HEK293 (cell line): ENCODE measurements around the gene CCNYL1.

Experiments used
- CTCF ChIA-PET: fragments of 350-600 bp; formaldehyde crosslinking; extraction: SDS; loops from one replicate; lab custom pipeline; 2021; ENCODE audit warnings: antibody characterized with exemption; lab: Yijun Ruan, JAX
- POLR2A ChIA-PET: fragments of 300-600 bp; formaldehyde crosslinking; extraction: SDS; loops from one replicate; lab custom pipeline; 2020; ENCODE audit warnings: antibody characterized with exemption, inconsistent platforms; lab: Yijun Ruan, JAX
- H3K27ac ChIP-seq: fragments of 200-500 bp; sonication (Bioruptor generic); 2 replicates; pipeline ENCODE4 v1.5.1; 2014; ENCODE audit warnings: low read depth, low read length, control low read depth, inconsistent platforms; ENCODE audit errors: extremely low read depth
- H3K36me3 ChIP-seq, 2 experiments: fragments of 200-500 bp in 1 of 2; sonication (Bioruptor generic) in 1 of 2; 1 replicate in 1 of 2; 2 replicates in 1 of 2; pipeline ENCODE4 v1.5.1; 2014 to 2017; ENCODE audit warnings: inconsistent platforms in 2 of 2, low read length in 2 of 2; ENCODE audit not compliant: control insufficient read depth in 2 of 2, insufficient read depth in 1 of 2
- H3K4me1 ChIP-seq: fragments of 200-500 bp; sonication (Bioruptor generic); 2 replicates; pipeline ENCODE4 v1.5.1; 2014; ENCODE audit warnings: mild to moderate bottlenecking, low read length, inconsistent platforms; ENCODE audit not compliant: control insufficient read depth, insufficient read depth
- H3K4me3 ChIP-seq: 2 replicates; pipeline ENCODE4 v1.5.1; 2011; ENCODE audit warnings: low read depth, mild to moderate bottlenecking, control low read depth, low read length, moderate library complexity
- H3K9me3 ChIP-seq: fragments of 200-500 bp; sonication (Bioruptor generic); 2 replicates; pipeline ENCODE4 v1.5.1; 2014; ENCODE audit warnings: low read depth, low read length, inconsistent platforms; ENCODE audit not compliant: control insufficient read depth, insufficient read depth
- KLF10 ChIP-seq: fragments of 450-650 bp; IDR thresholded peaks from 2 replicates; pipeline ENCODE4 v1.5.1; 2018; ENCODE audit warnings: missing biosample characterization, mild to moderate bottlenecking, missing genetic modification characterization
- KLF7 ChIP-seq: fragments of 450-650 bp; formaldehyde crosslinking; IDR thresholded peaks from 2 replicates; pipeline ENCODE4 v1.5.1; 2016; ENCODE audit warnings: missing biosample characterization, missing genetic modification characterization, borderline replicate concordance
- YY1 ChIP-seq: fragments of 450-650 bp; formaldehyde crosslinking; IDR thresholded peaks from 2 replicates; pipeline ENCODE4 v1.5.1; 2018; ENCODE audit warnings: missing biosample characterization, missing genetic modification characterization
- ZFHX2 ChIP-seq: fragments of 450-650 bp; formaldehyde crosslinking; conservative IDR thresholded peaks from 2 replicates; pipeline ENCODE4 v1.5.1; 2016; ENCODE audit warnings: missing biosample characterization, missing genetic modification characterization
- ZFP37 ChIP-seq: fragments of 450-650 bp; formaldehyde crosslinking; IDR thresholded peaks from 2 replicates; pipeline ENCODE4 v1.5.1; 2016; ENCODE audit warnings: missing biosample characterization, missing genetic modification characterization
- ZNF112 ChIP-seq: fragments of 450-650 bp; formaldehyde crosslinking; IDR thresholded peaks from 2 replicates; pipeline ENCODE4 v1.5.0; 2017; ENCODE audit warnings: missing biosample characterization, missing genetic modification characterization
- ZNF114 ChIP-seq: fragments of 450-650 bp; formaldehyde crosslinking; IDR thresholded peaks from 2 replicates; pipeline ENCODE4 v1.5.0; 2017; ENCODE audit warnings: missing biosample characterization, missing genetic modification characterization
- ZNF140 ChIP-seq: fragments of 450-650 bp; formaldehyde crosslinking; IDR thresholded peaks from 2 replicates; pipeline ENCODE4 v1.5.1; 2016; ENCODE audit warnings: missing biosample characterization, missing genetic modification characterization
- ZNF146 ChIP-seq: fragments of 450-650 bp; formaldehyde crosslinking; IDR thresholded peaks from 2 replicates; pipeline ENCODE4 v1.5.1; 2016; ENCODE audit warnings: missing biosample characterization, missing genetic modification characterization
- ZNF239 ChIP-seq: fragments of 450-650 bp; formaldehyde crosslinking; IDR thresholded peaks from 2 replicates; pipeline ENCODE4 v1.5.1; 2016; ENCODE audit warnings: missing biosample characterization, missing genetic modification characterization
- ZNF341 ChIP-seq: fragments of 450-650 bp; formaldehyde crosslinking; IDR thresholded peaks from 2 replicates; pipeline ENCODE4; 2016; ENCODE audit warnings: low read depth, missing biosample characterization, missing genetic modification characterization
- ZNF423 ChIP-seq: fragments of 450-650 bp; formaldehyde crosslinking; IDR thresholded peaks from 2 replicates; pipeline ENCODE4 v1.5.1; 2016; ENCODE audit warnings: missing biosample characterization, missing genetic modification characterization
- ZNF48 ChIP-seq: fragments of 450-650 bp; formaldehyde crosslinking; IDR thresholded peaks from 2 replicates; pipeline ENCODE4 v1.5.1; 2016; ENCODE audit warnings: missing biosample characterization, missing genetic modification characterization
- ZNF701 ChIP-seq: fragments of 450-650 bp; formaldehyde crosslinking; IDR thresholded peaks from 2 replicates; pipeline ENCODE4 v1.5.1; 2016; ENCODE audit warnings: missing biosample characterization, missing genetic modification characterization
- ZNF768 ChIP-seq: fragments of 450-650 bp; formaldehyde crosslinking; IDR thresholded peaks from 2 replicates; pipeline ENCODE4 v1.5.1; 2018; ENCODE audit warnings: missing biosample characterization, mild to moderate bottlenecking, missing genetic modification characterization
- ZNF776 ChIP-seq: fragments of 450-650 bp; formaldehyde crosslinking; IDR thresholded peaks from 2 replicates; pipeline ENCODE4 v1.5.0; 2017; ENCODE audit warnings: missing biosample characterization, missing genetic modification characterization, borderline replicate concordance
- ZNF785 ChIP-seq: fragments of 450-650 bp; formaldehyde crosslinking; IDR thresholded peaks from 2 replicates; pipeline ENCODE4 v1.5.1; 2016; ENCODE audit warnings: missing biosample characterization, missing genetic modification characterization
- ZNF792 ChIP-seq: fragments of 450-650 bp; formaldehyde crosslinking; IDR thresholded peaks from 2 replicates; pipeline ENCODE4 v1.5.1; 2016; ENCODE audit warnings: missing biosample characterization, missing genetic modification characterization
- ZSCAN30 ChIP-seq: fragments of 450-650 bp; IDR thresholded peaks from 2 replicates; pipeline ENCODE4 v1.5.1; 2018; ENCODE audit warnings: missing biosample characterization, mild to moderate bottlenecking, missing genetic modification characterization, moderate library complexity
- TF ChIP-seq, protein P1 (sequence below): fragments of 450-650 bp; formaldehyde crosslinking; IDR thresholded peaks from 2 replicates; pipeline ENCODE4 v1.5.1; 2016; ENCODE audit warnings: missing biosample characterization, missing genetic modification characterization, borderline replicate concordance
- TF ChIP-seq, protein P2 (sequence below): fragments of 450-650 bp; formaldehyde crosslinking; IDR thresholded peaks from 2 replicates; pipeline ENCODE4 v1.5.1; 2017; ENCODE audit warnings: missing biosample characterization, missing genetic modification characterization
- TF ChIP-seq, protein P3 (sequence below): sonication (generic); formaldehyde crosslinking; IDR thresholded peaks from 2 replicates; pipeline ENCODE4 v1.8.1; 2022; ENCODE audit warnings: mild to moderate bottlenecking, moderate library complexity, missing genetic modification reagents
- TF ChIP-seq, protein P4 (sequence below): fragments of 450-650 bp; formaldehyde crosslinking; IDR thresholded peaks from 2 replicates; pipeline ENCODE4 v1.5.1; 2016; ENCODE audit warnings: missing biosample characterization, missing genetic modification characterization
- TF ChIP-seq, protein P5 (sequence below): fragments of 450-650 bp; IDR thresholded peaks from 2 replicates; pipeline ENCODE4 v1.5.1; 2018; ENCODE audit warnings: missing biosample characterization, mild to moderate bottlenecking, missing genetic modification characterization

The CCNYL1 gene

DNA sequence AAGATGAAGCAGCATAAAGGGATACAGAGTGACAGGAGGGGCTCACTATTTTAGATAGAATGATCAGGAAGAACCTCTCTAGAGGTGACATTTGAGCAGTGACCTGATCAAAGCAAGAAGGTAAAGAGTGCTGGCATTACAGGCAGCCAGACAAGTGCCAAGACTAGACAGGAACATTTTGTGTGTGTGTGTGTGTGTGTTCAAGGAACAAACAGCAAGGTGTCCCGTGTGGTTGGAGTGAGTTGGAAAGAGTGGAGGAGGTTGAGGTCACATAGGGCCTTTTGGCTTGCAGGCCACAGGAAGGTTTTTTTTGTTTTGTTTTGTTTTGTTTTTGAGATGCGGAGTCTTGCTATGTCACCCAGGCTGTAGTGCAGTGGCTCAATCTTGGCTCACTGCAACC lies 32.6 kb downstream of the CCNYL1 start:
- ChIA-PET CTCF (interaction anchor here (0.9 to 8.8 kb wide), 6 partner anchors 52 to 297 kb away, joined by 3 to 119 read pairs (median 4); no protein-coding TSS in a partner anchor), POLR2A (no interaction called here)
- no peaks in the 10 kb centered on the region for H3K4me1 ChIP-seq
- H3K9me3 ChIP-seq, result no peaks in the 10 kb centered on the region
- no peak for TF ChIP-seq ZNF239 (tag by site-specific recombination)
- no peak for TF ChIP-seq ZNF146 (tag by site-specific recombination)
- no peak for TF ChIP-seq ZFP37 (tag by site-specific recombination)
- TF ChIP-seq ZNF423 (tag by site-specific recombination), result no peak
- TF ChIP-seq, protein P1, sequence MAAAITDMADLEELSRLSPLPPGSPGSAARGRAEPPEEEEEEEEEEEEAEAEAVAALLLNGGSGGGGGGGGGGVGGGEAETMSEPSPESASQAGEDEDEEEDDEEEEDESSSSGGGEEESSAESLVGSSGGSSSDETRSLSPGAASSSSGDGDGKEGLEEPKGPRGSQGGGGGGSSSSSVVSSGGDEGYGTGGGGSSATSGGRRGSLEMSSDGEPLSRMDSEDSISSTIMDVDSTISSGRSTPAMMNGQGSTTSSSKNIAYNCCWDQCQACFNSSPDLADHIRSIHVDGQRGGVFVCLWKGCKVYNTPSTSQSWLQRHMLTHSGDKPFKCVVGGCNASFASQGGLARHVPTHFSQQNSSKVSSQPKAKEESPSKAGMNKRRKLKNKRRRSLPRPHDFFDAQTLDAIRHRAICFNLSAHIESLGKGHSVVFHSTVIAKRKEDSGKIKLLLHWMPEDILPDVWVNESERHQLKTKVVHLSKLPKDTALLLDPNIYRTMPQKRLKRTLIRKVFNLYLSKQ (tag by site-specific recombination), result no peak
- TF ChIP-seq KLF10, result no peak
- TF ChIP-seq ZNF48 (tag by site-specific recombination), result no peak
- H3K4me3 ChIP-seq, result no peak overlapping the region
- no peak overlapping the region for H3K27ac ChIP-seq
- H3K36me3 ChIP-seq, result peaks cover 3 to 26% of the 10 kb centered on the region in 2 experiments; a peak in 2 of 3 replicates

DNA sequence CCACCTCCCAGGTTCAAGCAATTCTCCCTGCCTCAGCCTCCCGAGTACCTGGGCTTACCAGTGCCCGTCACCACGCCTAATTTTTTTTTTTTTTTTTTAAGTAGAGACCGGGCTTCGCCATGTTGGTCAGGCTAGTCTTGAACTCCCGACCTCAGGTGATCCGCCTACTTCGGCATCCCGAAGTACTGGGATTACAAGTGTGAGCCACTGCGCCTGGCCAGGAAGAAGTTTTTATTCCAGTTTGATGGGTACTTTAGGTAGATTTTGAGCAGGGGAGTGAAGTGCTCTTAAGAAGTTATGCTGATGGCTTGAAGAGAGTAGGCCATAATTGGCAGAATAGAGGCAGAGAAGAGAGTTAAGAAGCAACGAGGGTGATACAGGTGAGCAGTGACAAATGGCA lies 33.0 kb downstream of the CCNYL1 start:
- H3K4me3 ChIP-seq, result no peak overlapping the region
- no peaks in the 10 kb centered on the region for H3K9me3 ChIP-seq
- ChIA-PET CTCF (interaction anchor here (1.1 to 8.8 kb wide), 5 partner anchors 29 to 327 kb away, joined by 3 to 119 read pairs (median 3); no protein-coding TSS in a partner anchor), POLR2A (no interaction called here)
- H3K4me1 ChIP-seq, result no peaks in the 10 kb centered on the region
- H3K27ac ChIP-seq, result no peak overlapping the region
- peaks cover 3 to 26% of the 10 kb centered on the region in 2 experiments; a peak in 2 of 3 replicates for H3K36me3 ChIP-seq
- TF ChIP-seq ZSCAN30 (no peak), ZNF701 (tag by site-specific recombination) (no peak), ZNF112 (tag by site-specific recombination) (no peak), ZNF768 (tag by site-specific recombination) (no peak)
- TF ChIP-seq, protein P2, sequence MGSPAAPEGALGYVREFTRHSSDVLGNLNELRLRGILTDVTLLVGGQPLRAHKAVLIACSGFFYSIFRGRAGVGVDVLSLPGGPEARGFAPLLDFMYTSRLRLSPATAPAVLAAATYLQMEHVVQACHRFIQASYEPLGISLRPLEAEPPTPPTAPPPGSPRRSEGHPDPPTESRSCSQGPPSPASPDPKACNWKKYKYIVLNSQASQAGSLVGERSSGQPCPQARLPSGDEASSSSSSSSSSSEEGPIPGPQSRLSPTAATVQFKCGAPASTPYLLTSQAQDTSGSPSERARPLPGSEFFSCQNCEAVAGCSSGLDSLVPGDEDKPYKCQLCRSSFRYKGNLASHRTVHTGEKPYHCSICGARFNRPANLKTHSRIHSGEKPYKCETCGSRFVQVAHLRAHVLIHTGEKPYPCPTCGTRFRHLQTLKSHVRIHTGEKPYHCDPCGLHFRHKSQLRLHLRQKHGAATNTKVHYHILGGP (tag by site-specific recombination), result no peak
- TF ChIP-seq, protein P3, sequence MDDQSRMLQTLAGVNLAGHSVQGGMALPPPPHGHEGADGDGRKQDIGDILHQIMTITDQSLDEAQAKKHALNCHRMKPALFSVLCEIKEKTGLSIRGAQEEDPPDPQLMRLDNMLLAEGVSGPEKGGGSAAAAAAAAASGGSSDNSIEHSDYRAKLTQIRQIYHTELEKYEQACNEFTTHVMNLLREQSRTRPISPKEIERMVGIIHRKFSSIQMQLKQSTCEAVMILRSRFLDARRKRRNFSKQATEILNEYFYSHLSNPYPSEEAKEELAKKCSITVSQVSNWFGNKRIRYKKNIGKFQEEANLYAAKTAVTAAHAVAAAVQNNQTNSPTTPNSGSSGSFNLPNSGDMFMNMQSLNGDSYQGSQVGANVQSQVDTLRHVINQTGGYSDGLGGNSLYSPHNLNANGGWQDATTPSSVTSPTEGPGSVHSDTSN (CRISPR knock-in tag), result no peak

DNA sequence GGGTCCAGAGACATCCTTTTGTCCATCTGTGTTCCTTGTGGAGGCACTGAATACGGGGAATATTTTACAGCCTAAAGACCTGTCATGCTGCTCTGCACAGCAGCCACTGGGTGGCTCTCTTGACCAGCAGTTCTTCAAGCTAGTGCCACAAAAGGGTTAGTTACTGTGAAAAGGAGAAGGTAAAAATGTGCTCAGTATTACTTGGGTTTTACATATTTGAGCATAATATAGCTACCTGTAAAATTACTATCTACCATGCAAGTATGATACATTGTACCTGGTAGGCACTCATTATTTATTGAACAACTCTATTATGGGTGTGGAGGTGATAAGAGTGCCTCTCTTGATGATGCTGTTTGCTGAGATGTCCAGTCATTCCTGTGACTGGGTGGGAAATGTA lies 34.7 kb downstream of the CCNYL1 start:
- POLR2A ChIA-PET, result interaction anchor here (0.9 to 1.7 kb wide), 3 partner anchors 227 to 326 kb away, joined by 3 to 5 read pairs (median 3); partner anchors contain the start of gene PLEKHM3
- peaks cover 3 to 34% of the 10 kb centered on the region in 2 experiments; a peak in 2 of 3 replicates for H3K36me3 ChIP-seq
- no peak overlapping the region for H3K27ac ChIP-seq
- CTCF ChIA-PET, result interaction anchor here (0.6 to 8.8 kb wide), 51 partner anchors 9 to 1941 kb away, joined by 3 to 119 read pairs (median 4); partner anchors contain the start of gene PLEKHM3
- no peak overlapping the region for H3K4me3 ChIP-seq
- H3K4me1 ChIP-seq, result 0 out of 2 replicates have a peak, but pooled peaks cover 3% of the 10 kb centered on the region
- H3K9me3 ChIP-seq, result no peaks in the 10 kb centered on the region
- no peak for TF ChIP-seq ZNF114 (tag by site-specific recombination)
- TF ChIP-seq ZFHX2, result no peak
- TF ChIP-seq, protein P4, sequence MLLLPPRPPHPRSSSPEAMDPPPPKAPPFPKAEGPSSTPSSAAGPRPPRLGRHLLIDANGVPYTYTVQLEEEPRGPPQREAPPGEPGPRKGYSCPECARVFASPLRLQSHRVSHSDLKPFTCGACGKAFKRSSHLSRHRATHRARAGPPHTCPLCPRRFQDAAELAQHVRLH (tag by site-specific recombination), result no peak
- no peak for TF ChIP-seq ZNF776 (tag by site-specific recombination)
- TF ChIP-seq ZNF792 (tag by site-specific recombination), result no peak
- TF ChIP-seq ZNF701 (tag by site-specific recombination), result no peak
- TF ChIP-seq, protein P5, sequence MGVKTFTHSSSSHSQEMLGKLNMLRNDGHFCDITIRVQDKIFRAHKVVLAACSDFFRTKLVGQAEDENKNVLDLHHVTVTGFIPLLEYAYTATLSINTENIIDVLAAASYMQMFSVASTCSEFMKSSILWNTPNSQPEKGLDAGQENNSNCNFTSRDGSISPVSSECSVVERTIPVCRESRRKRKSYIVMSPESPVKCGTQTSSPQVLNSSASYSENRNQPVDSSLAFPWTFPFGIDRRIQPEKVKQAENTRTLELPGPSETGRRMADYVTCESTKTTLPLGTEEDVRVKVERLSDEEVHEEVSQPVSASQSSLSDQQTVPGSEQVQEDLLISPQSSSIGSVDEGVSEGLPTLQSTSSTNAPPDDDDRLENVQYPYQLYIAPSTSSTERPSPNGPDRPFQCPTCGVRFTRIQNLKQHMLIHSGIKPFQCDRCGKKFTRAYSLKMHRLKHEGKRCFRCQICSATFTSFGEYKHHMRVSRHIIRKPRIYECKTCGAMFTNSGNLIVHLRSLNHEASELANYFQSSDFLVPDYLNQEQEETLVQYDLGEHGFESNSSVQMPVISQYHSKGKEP (tag by site-specific recombination), result no peak
- no peak for TF ChIP-seq YY1 (tag by site-specific recombination)
- no peak for TF ChIP-seq KLF7
- no peak for TF ChIP-seq ZNF140 (tag by site-specific recombination)
- no peak for TF ChIP-seq ZNF785 (tag by site-specific recombination)
- no peak for TF ChIP-seq ZNF341 (tag by site-specific recombination)
